ENCODE results near the gene RNLS.

The RNLS gene

GRCh38 chr10:88540351-88540750 is 42.8 kb downstream of the RNLS start:
- no peak for TF ChIP-seq CTCF (IDR thresholded peaks at IDR 0.05; ENCODE audit: low read depth, low read length)
- DNase-seq (ENCODE audit: extremely low read depth, low read depth): no peak

- TF ChIP-seq CTCF (IDR thresholded peaks at IDR 0.05; ENCODE audit: low read depth, low read length): no peak
- peak; percentile 54 for DNase-seq (ENCODE audit: extremely low read depth, low read depth)
Observed at GRCh38 chr10:88538048-88538447, 45.1 kb downstream of the RNLS start.

- DNase-seq (ENCODE audit: extremely low read depth, low read depth): no peak
- TF ChIP-seq CTCF (IDR thresholded peaks at IDR 0.05; ENCODE audit: low read depth, low read length): no peak
Observed at GRCh38 chr10:88537322-88537721, 45.8 kb downstream of the RNLS start.

- no peak for TF ChIP-seq CTCF (IDR thresholded peaks at IDR 0.05; ENCODE audit: low read depth, low read length)
- no peak for DNase-seq (ENCODE audit: extremely low read depth, low read depth)
Observed at GRCh38 chr10:88536437-88536836, 46.7 kb downstream of the RNLS start.

- TF ChIP-seq CTCF (IDR thresholded peaks at IDR 0.05; ENCODE audit: low read depth, low read length): no peak
- DNase-seq (ENCODE audit: extremely low read depth, low read depth): no peak
Observed at GRCh38 chr10:88534072-88534665, 48.9 kb downstream of the RNLS start.

- TF ChIP-seq CTCF (IDR thresholded peaks at IDR 0.05; ENCODE audit: low read depth, low read length): no peak
- no peak for DNase-seq (ENCODE audit: extremely low read depth, low read depth)
Observed at GRCh38 chr10:88531392-88532052, 51.6 kb downstream of the RNLS start.

- no peak for DNase-seq (ENCODE audit: extremely low read depth, low read depth)
- no peak for TF ChIP-seq CTCF (IDR thresholded peaks at IDR 0.05; ENCODE audit: low read depth, low read length)
Observed at GRCh38 chr10:88530629-88531391, 52.3 kb downstream of the RNLS start.

Measured in AG09319 (cell line).